ENCODE results near the gene JUNB. TPM values are rescaled to one million over a fixed set of nuclear protein-coding genes. Genes with fewer than 3 reads are reported as not detected.

Gene JUNB
- total and polyA plus RNA-seq, 2 of the 13 experiments (the other 11 are each of a cell fraction or from before 2014, with no cell fraction given), result 7.7 to 8.2 TPM

- no peaks in the 10 kb centered on the region for H3K79me2 ChIP-seq (ENCODE audit: insufficient read depth, low read length)
- H3K4me1 ChIP-seq (ENCODE audit: insufficient read depth, low read length), result peaks cover 21% of the 10 kb centered on the region
- H3K36me3 ChIP-seq (replicated peaks in 1 of 2; ENCODE audit: control insufficient read depth in 1 of 2, insufficient read depth in 2 of 2, low read length in 2 of 2), result peaks cover 10 to 20% of the 10 kb centered on the region in 2 experiments
- no peak overlapping the region for H2AFZ ChIP-seq (ENCODE audit: low read length)
- WGBS (ENCODE audit: low lambda C conversion rate), result 6% methylated on average over 7 of the region's 9 CpGs
- H3K4me3 ChIP-seq (replicated peaks in 1 of 3; ENCODE audit: insufficient read depth in 1 of 3, low read depth in 2 of 3, low read length in 3 of 3), result no peak overlapping the region
- peak overlapping the region; percentile 14; the same call in 1 of the 2 replicates for H3K4me2 ChIP-seq (ENCODE audit: low read depth, low read length)
- ATAC-seq (no peak; the same call in 2 of the 3 replicates), FAIRE-seq (no peak), DNase-seq (ENCODE audit: low spot score) (no peak)
- TF ChIP-seq SIX4 (CRISPR knock-in tag; IDR thresholded peaks at IDR 0.05), result no peak
- no peak for TF ChIP-seq RBM22 (optimal IDR thresholded peaks at IDR 0.05; ENCODE audit: low read length)
- TF ChIP-seq PCBP1 (IDR thresholded peaks at IDR 0.05; ENCODE audit: borderline replicate concordance, low read depth, low read length), result no peak
- in situ Hi-C loops (cut with HindIII; ENCODE audit: extremely low pct_ligation_motif_present, low pct_unique_long_range_greater_than_20kb) (no loop called here), intact Hi-C loops (cut with micrococcal nuclease; ENCODE audit: unreplicated experiment) (no loop called here)
- POLR2A ChIA-PET, result no interaction called here
- no peaks in the 10 kb centered on the region for H4K20me1 ChIP-seq (ENCODE audit: insufficient read depth, low read length)
- CTCF ChIA-PET (ENCODE audit: low intra/inter-chr PET ratio, low total read pairs), result no interaction called here
- BruUV-seq (replicated peaks), result no TSS peak
- H3K9me3 ChIP-seq (ENCODE audit: low read length), result peaks cover 8% of the 10 kb centered on the region
- peaks cover 2 to 34% of the 10 kb centered on the region in 2 experiments for H3K27me3 ChIP-seq (ENCODE audit: control insufficient read depth in 1 of 2, insufficient read depth in 2 of 2, low read length in 2 of 2)
- no peak overlapping the region for H3K27ac ChIP-seq (ENCODE audit: extremely low read length, insufficient read depth, low read length)
- H3K9ac ChIP-seq (ENCODE audit: insufficient read depth, low read depth, low read length), result no peak overlapping the region
Observed at GRCh38 chr19:12750851-12751250, 40.4 kb upstream of the JUNB start.

GRCh38 chr19:12751635-12752034 lies 39.7 kb upstream of the JUNB start, which contains the start of gene BEST2:
BEST2 (plus strand) TSS chr19:12751791; CDS start chr19:12752593, 802 bp downstream.
- POLR2A ChIA-PET, result interaction anchor here (1.6 kb wide), 1 partner anchor 15 kb away, joined by 5 read pairs; the partner anchor contains the start of gene GET3

More at GRCh38 chr19:12751635-12752034, 39.7 kb upstream of the JUNB start, which contains the start of gene BEST2:
- no peak for FAIRE-seq
- in situ Hi-C loops (cut with HindIII; ENCODE audit: extremely low pct_ligation_motif_present, low pct_unique_long_range_greater_than_20kb) (no loop called here), intact Hi-C loops (cut with micrococcal nuclease; ENCODE audit: unreplicated experiment) (no loop called here)
- no TSS peak for BruUV-seq (replicated peaks)
- WGBS (ENCODE audit: low lambda C conversion rate), result 3% methylated on average over 12 of the region's 14 CpGs
- H3K79me2 ChIP-seq (ENCODE audit: insufficient read depth, low read length), result no peaks in the 10 kb centered on the region
- peaks cover 8% of the 10 kb centered on the region for H3K9me3 ChIP-seq (ENCODE audit: low read length)
- CTCF ChIA-PET (ENCODE audit: low intra/inter-chr PET ratio, low total read pairs), result no interaction called here
- H3K4me2 ChIP-seq (ENCODE audit: low read depth, low read length), result peak within 1 kb of the TSS; percentile 14; the same call in 1 of the 2 replicates
- no peak within 1 kb of the TSS for H3K4me3 ChIP-seq (replicated peaks in 1 of 3; ENCODE audit: insufficient read depth in 1 of 3, low read depth in 2 of 3, low read length in 3 of 3)
- TF ChIP-seq ZNF263 (CRISPR knock-in tag; IDR thresholded peaks at IDR 0.05) (peak; percentile 61), ZNF251 (CRISPR knock-in tag; IDR thresholded peaks at IDR 0.05) (no peak)
- peaks cover 6 to 14% of the 10 kb centered on the region in 2 experiments; a peak in 4 of 5 replicates for H3K36me3 ChIP-seq (replicated peaks in 1 of 2; ENCODE audit: control insufficient read depth in 1 of 2, insufficient read depth in 2 of 2, low read length in 2 of 2)
- H3K9ac ChIP-seq (ENCODE audit: insufficient read depth, low read depth, low read length), result no peak within 1 kb of the TSS
- no peak within 1 kb of the TSS for H2AFZ ChIP-seq (ENCODE audit: low read length)
- no peak within 1 kb of the TSS for H3K27ac ChIP-seq (ENCODE audit: extremely low read length, insufficient read depth, low read length)
- no peak for ATAC-seq
- H4K20me1 ChIP-seq (ENCODE audit: insufficient read depth, low read length), result no peaks in the 10 kb centered on the region
- no peak for DNase-seq (ENCODE audit: low spot score)
- peaks cover 29% of the 10 kb centered on the region for H3K4me1 ChIP-seq (ENCODE audit: insufficient read depth, low read length)
- peaks cover 2 to 34% of the 10 kb centered on the region in 2 experiments for H3K27me3 ChIP-seq (ENCODE audit: control insufficient read depth in 1 of 2, insufficient read depth in 2 of 2, low read length in 2 of 2)

All from HepG2 (cell line).